Measurements from ENCODE around the gene BCL10. TPM values are rescaled to one million over a fixed set of nuclear protein-coding genes. Genes with fewer than 3 reads are reported as not detected.

The BCL10 gene
- polyA plus RNA-seq, 1 donor (not counting 4 experiments of a cell fraction or from before 2014, with no cell fraction given): 22.4 TPM

DNA sequence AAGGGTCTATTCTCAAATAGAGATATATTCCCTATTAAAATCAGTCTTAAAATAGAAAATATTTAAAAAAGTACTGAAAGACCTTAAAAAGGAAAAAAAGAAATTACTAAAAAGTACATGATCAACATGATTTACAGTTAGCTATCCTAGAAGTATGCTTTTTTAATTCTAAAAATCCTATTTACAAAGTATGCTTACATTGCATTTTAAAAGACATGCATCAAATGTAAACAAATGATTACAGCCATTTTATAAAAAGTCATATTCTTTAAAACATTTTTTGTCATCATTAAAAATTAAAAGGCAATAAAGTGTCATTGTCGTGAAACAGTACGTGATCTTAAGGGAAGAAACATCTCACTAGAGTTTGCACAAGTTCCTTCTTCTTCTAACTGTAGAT is 9.1 kb downstream of the BCL10 start:
- FAIRE-seq (no peak), DNase-seq (ENCODE audit: low read depth, low spot score) (no peak)
- H4K20me1 ChIP-seq (ENCODE audit: control insufficient read depth, extremely low read depth, insufficient read depth, low read length): peaks cover 7% of the 10 kb centered on the region
- no peaks in the 10 kb centered on the region for H3K27me3 ChIP-seq (ENCODE audit: control insufficient read depth, extremely low read depth, insufficient read depth, low read length)
- H3K4me1 ChIP-seq (ENCODE audit: control insufficient read depth, extremely low read depth, insufficient read depth, low read length): no peaks in the 10 kb centered on the region
- peaks cover 25 to 30% of the 10 kb centered on the region in 2 experiments for H3K36me3 ChIP-seq (ENCODE audit: control insufficient read depth in 2 of 2, extremely low read depth in 1 of 2, insufficient read depth in 2 of 2, low read length in 2 of 2)
- dilution Hi-C loops (cut with MboI; ENCODE audit: extremely low pct_ligation_motif_present, low sequenced_read_pairs): no loop called here
- TF ChIP-seq, protein P1, sequence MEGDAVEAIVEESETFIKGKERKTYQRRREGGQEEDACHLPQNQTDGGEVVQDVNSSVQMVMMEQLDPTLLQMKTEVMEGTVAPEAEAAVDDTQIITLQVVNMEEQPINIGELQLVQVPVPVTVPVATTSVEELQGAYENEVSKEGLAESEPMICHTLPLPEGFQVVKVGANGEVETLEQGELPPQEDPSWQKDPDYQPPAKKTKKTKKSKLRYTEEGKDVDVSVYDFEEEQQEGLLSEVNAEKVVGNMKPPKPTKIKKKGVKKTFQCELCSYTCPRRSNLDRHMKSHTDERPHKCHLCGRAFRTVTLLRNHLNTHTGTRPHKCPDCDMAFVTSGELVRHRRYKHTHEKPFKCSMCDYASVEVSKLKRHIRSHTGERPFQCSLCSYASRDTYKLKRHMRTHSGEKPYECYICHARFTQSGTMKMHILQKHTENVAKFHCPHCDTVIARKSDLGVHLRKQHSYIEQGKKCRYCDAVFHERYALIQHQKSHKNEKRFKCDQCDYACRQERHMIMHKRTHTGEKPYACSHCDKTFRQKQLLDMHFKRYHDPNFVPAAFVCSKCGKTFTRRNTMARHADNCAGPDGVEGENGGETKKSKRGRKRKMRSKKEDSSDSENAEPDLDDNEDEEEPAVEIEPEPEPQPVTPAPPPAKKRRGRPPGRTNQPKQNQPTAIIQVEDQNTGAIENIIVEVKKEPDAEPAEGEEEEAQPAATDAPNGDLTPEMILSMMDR (optimal IDR thresholded peaks at IDR 0.05 in 1 of 3, IDR thresholded peaks at IDR 0.05 in 1 of 3, conservative IDR thresholded peaks at IDR 0.05 in 1 of 3; ENCODE audit: extremely low read depth in 1 of 3, insufficient read depth in 2 of 3, low read length in 3 of 3): no peak
- no peak for TF ChIP-seq EZH2 (IDR thresholded peaks at IDR 0.05; ENCODE audit: low read length)
- H3K4me3 ChIP-seq (ENCODE audit: control insufficient read depth in 2 of 3, extremely low read depth in 1 of 3, insufficient read depth in 2 of 3, low read depth in 1 of 3, low read length in 3 of 3): no peak overlapping the region
- H3K9me3 ChIP-seq (ENCODE audit: control insufficient read depth, low read depth, low read length): no peaks in the 10 kb centered on the region
- peaks cover 44% of the 10 kb centered on the region for H3K79me2 ChIP-seq (ENCODE audit: control insufficient read depth, insufficient read depth, low read length)
- peaks cover 2% of the 10 kb centered on the region for H3K9me1 ChIP-seq (ENCODE audit: control insufficient read depth, extremely low read depth, insufficient read depth, low read length)
- H3K4me2 ChIP-seq (ENCODE audit: control insufficient read depth, extremely low read depth, insufficient read depth, low read depth, low read length): no peak overlapping the region
- no peak overlapping the region for H2AFZ ChIP-seq (ENCODE audit: control insufficient read depth, low read length)
- no peak overlapping the region for H3K27ac ChIP-seq (ENCODE audit: control insufficient read depth, insufficient read depth, low read length)
- no peak overlapping the region for H3K9ac ChIP-seq (ENCODE audit: control insufficient read depth, extremely low read depth, insufficient read depth, low read length)

DNA sequence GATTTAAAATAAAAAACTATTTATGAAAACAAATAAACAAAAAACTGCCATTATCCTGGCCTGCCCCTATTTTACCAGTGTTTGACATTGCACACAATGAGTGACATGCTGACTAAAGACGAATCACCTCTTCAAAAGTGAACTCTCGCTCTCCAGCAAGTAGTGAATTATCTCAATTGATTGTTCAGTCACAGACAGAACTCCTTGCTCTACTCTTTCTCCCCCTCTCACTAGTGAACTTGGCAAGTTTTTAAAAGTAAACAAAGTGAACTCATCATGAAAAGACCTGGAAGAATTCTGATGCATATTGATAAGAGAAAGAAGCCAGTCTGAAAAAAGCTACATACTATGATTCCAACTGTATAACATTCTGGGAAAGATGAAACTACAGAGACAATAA is 12.3 kb downstream of the BCL10 start:
- no peak for TF ChIP-seq EZH2 (IDR thresholded peaks at IDR 0.05; ENCODE audit: low read length)
- TF ChIP-seq, protein P1 (optimal IDR thresholded peaks at IDR 0.05 in 1 of 3, IDR thresholded peaks at IDR 0.05 in 1 of 3, conservative IDR thresholded peaks at IDR 0.05 in 1 of 3; ENCODE audit: extremely low read depth in 1 of 3, insufficient read depth in 2 of 3, low read length in 3 of 3): no peak
- Histone ChIP-seq H3K36me3 (ENCODE audit: control insufficient read depth in 2 of 2, extremely low read depth in 1 of 2, insufficient read depth in 2 of 2, low read length in 2 of 2) (peaks cover 15% of the 10 kb centered on the region in 2 experiments), H4K20me1 (ENCODE audit: control insufficient read depth, extremely low read depth, insufficient read depth, low read length) (no peaks in the 10 kb centered on the region), H3K27me3 (ENCODE audit: control insufficient read depth, extremely low read depth, insufficient read depth, low read length) (no peaks in the 10 kb centered on the region), H3K79me2 (ENCODE audit: control insufficient read depth, insufficient read depth, low read length) (peaks cover 16% of the 10 kb centered on the region), H3K9me3 (ENCODE audit: control insufficient read depth, low read depth, low read length) (no peaks in the 10 kb centered on the region), H3K9me1 (ENCODE audit: control insufficient read depth, extremely low read depth, insufficient read depth, low read length) (no peaks in the 10 kb centered on the region), H3K9ac (ENCODE audit: control insufficient read depth, extremely low read depth, insufficient read depth, low read length) (no peak overlapping the region), H3K27ac (ENCODE audit: control insufficient read depth, insufficient read depth, low read length) (no peak overlapping the region), H3K4me3 (ENCODE audit: control insufficient read depth in 2 of 3, extremely low read depth in 1 of 3, insufficient read depth in 2 of 3, low read depth in 1 of 3, low read length in 3 of 3) (no peak overlapping the region), H3K4me2 (ENCODE audit: control insufficient read depth, extremely low read depth, insufficient read depth, low read depth, low read length) (no peak overlapping the region), H3K4me1 (ENCODE audit: control insufficient read depth, extremely low read depth, insufficient read depth, low read length) (peaks cover 6% of the 10 kb centered on the region), H2AFZ (ENCODE audit: control insufficient read depth, low read length) (no peak overlapping the region)
- FAIRE-seq: no peak
- DNase-seq (ENCODE audit: low read depth, low spot score): no peak
- dilution Hi-C loops (cut with MboI; ENCODE audit: extremely low pct_ligation_motif_present, low sequenced_read_pairs): no loop called here

All from keratinocyte (primary cell).